Neural progenitor cell (in vitro differentiated cells): Measurements from ENCODE around the gene IRF5. TPM values are rescaled to one million over a fixed set of nuclear protein-coding genes. Genes with fewer than 3 reads are reported as not detected.

Experiments
- DNase-seq: peaks from one replicate; pipeline ENCODE4 v3.0.0-alpha.2; 2016; ENCODE audit warnings: low spot score
- H2AFZ ChIP-seq: fragments of 200-600 bp; sonication (generic); replicated peaks from 2 replicates; pipeline ENCODE4 v1.6.1; 2016; ENCODE audit warnings: antibody characterized with exemption
- H3F3A ChIP-seq: fragments of 200-600 bp; sonication (generic); 2 replicates; pipeline ENCODE4 v1.6.1; 2016; ENCODE audit warnings: antibody characterized with exemption, low read depth
- H3K27ac ChIP-seq: fragments of 200-600 bp; sonication (generic); 2 replicates; pipeline ENCODE4 v1.5.1; 2016; ENCODE audit warnings: mild to moderate bottlenecking
- H3K27me3 ChIP-seq: fragments of 200-600 bp; sonication (generic); 2 replicates; pipeline ENCODE4 v1.6.1; 2016; ENCODE audit warnings: mild to moderate bottlenecking, moderate library complexity
- H3K36me3 ChIP-seq: fragments of 200-600 bp; sonication (generic); 2 replicates; pipeline ENCODE4 v1.5.1; 2016
- H3K4me1 ChIP-seq: fragments of 200-600 bp; sonication (generic); 2 replicates; pipeline ENCODE4 v1.6.1; 2016; ENCODE audit warnings: mixed run types
- H3K4me2 ChIP-seq: fragments of 200-600 bp; sonication (generic); 2 replicates; pipeline ENCODE4 v1.6.1; 2016
- H3K4me3 ChIP-seq: fragments of 200-600 bp; sonication (generic); 2 replicates; pipeline ENCODE4 v1.5.1; 2016
- H3K79me2 ChIP-seq: fragments of 200-600 bp; sonication (generic); 2 replicates; pipeline ENCODE4 v1.6.1; 2016; ENCODE audit warnings: low read depth
- H3K9ac ChIP-seq: fragments of 200-600 bp; sonication (generic); 2 replicates; pipeline ENCODE4 v1.6.1; 2016
- H3K9me3 ChIP-seq: fragments of 200-600 bp; sonication (generic); 2 replicates; pipeline ENCODE4 v1.5.1; 2016; ENCODE audit warnings: low read depth
- H4K20me1 ChIP-seq: fragments of 200-600 bp; sonication (generic); 2 replicates; pipeline ENCODE4 v1.6.1; 2016; ENCODE audit warnings: low read depth
- H3K27ac Mint-ChIP-seq: 3 replicates; pipeline ENCODE4 v1.8.0; 2021; ENCODE audit warnings: mixed read lengths
- H3K27me3 Mint-ChIP-seq: 2 replicates; pipeline ENCODE4 v1.8.0; 2022; ENCODE audit warnings: low read depth, mild to moderate bottlenecking, inconsistent platforms, moderate library complexity, mixed read lengths; ENCODE audit not compliant: insufficient read depth
- H3K36me3 Mint-ChIP-seq: 3 replicates; pipeline ENCODE4 v1.8.0; 2021; ENCODE audit warnings: mixed read lengths
- H3K4me1 Mint-ChIP-seq: 3 replicates; pipeline ENCODE4 v1.8.0; 2021; ENCODE audit warnings: mixed read lengths
- H3K4me3 Mint-ChIP-seq: 3 replicates; pipeline ENCODE4 v1.8.0; 2021; ENCODE audit warnings: mild to moderate bottlenecking, moderate library complexity, mixed read lengths
- H3K9me3 Mint-ChIP-seq: 3 replicates; pipeline ENCODE4 v1.8.0; 2020; ENCODE audit warnings: mixed read lengths
- CTCF ChIP-seq: fragments of 200-600 bp; sonication (generic); IDR thresholded peaks from 2 replicates; pipeline ENCODE4 v1.5.1; 2017; ENCODE audit warnings: antibody characterized with exemption, mild to moderate bottlenecking
- EZH2 ChIP-seq: fragments of 200-600 bp; sonication (generic); IDR thresholded peaks from 2 replicates; pipeline ENCODE4 v1.6.1; 2017; ENCODE audit warnings: antibody characterized with exemption, mild to moderate bottlenecking, moderate library complexity
- EZH2phosphoT487 ChIP-seq: fragments of 200-600 bp; sonication (generic); IDR thresholded peaks from 2 replicates; pipeline ENCODE4 v1.6.1; 2017; ENCODE audit warnings: antibody characterized with exemption
- total RNA-seq: library from RNA; depleted of rRNA; stranded (reverse); fragments of >200 nt; gene quantifications from 2 replicates; pipeline ENCODE4 v1.2.3, GENCODE V29; 2015; ENCODE audit warnings: low replicate concordance

Gene IRF5
- total RNA-seq, 1 donor from 2014 or later = 0.22 TPM

- Histone ChIP-seq H3F3A (no peaks in the 10 kb centered on the region), H3K4me1 (no peaks in the 10 kb centered on the region), H3K79me2 (no peaks in the 10 kb centered on the region), H3K36me3 (no peaks in the 10 kb centered on the region), H3K27ac (no peak overlapping the region), H3K4me2 (no peak overlapping the region), H3K9ac (no peak overlapping the region), H3K27me3 (no peaks in the 10 kb centered on the region), H3K9me3 (no peaks in the 10 kb centered on the region), H4K20me1 (no peaks in the 10 kb centered on the region), H3K4me3 (no peak overlapping the region), H2AFZ (no peak overlapping the region)
- Mint-ChIP-seq H3K9me3 (no peaks in the 10 kb centered on the region), H3K36me3 (peaks cover 4% of the 10 kb centered on the region), H3K27ac (no peak overlapping the region), H3K4me3 (no peak overlapping the region), H3K27me3 (peaks cover 22% of the 10 kb centered on the region), H3K4me1 (peaks cover 2% of the 10 kb centered on the region)
- no peak for DNase-seq
- no peak for TF ChIP-seq CTCF
- TF ChIP-seq EZH2 = no peak
- TF ChIP-seq EZH2phosphoT487 = no peak
Observed at GRCh38 chr7:128945668-128946366, 8.1 kb downstream of the IRF5 start.

- no peaks in the 10 kb centered on the region for H3K4me1 Mint-ChIP-seq
- H3K36me3 Mint-ChIP-seq = peaks cover 12% of the 10 kb centered on the region
- Histone ChIP-seq H3K9ac (no peak overlapping the region), H3K4me3 (no peak overlapping the region), H3K27ac (no peak overlapping the region), H2AFZ (no peak overlapping the region), H3K36me3 (no peaks in the 10 kb centered on the region), H3K9me3 (no peaks in the 10 kb centered on the region), H3F3A (no peaks in the 10 kb centered on the region), H3K4me2 (no peak overlapping the region), H3K27me3 (no peaks in the 10 kb centered on the region), H4K20me1 (no peaks in the 10 kb centered on the region), H3K4me1 (no peaks in the 10 kb centered on the region), H3K79me2 (no peaks in the 10 kb centered on the region)
- H3K9me3 Mint-ChIP-seq = no peaks in the 10 kb centered on the region
- H3K27ac Mint-ChIP-seq = no peak overlapping the region
- DNase-seq = no peak
- no peak overlapping the region for H3K4me3 Mint-ChIP-seq
- TF ChIP-seq CTCF = peak; percentile 27
- TF ChIP-seq EZH2phosphoT487 = no peak
- no peak for TF ChIP-seq EZH2
- peaks cover 13% of the 10 kb centered on the region for H3K27me3 Mint-ChIP-seq
Observed at GRCh38 chr7:128946936-128947830, 9.5 kb downstream of the IRF5 start.

- H3K27me3 Mint-ChIP-seq = peaks cover 13% of the 10 kb centered on the region
- no peak overlapping the region for H3K9ac ChIP-seq
- H3K79me2 ChIP-seq = no peaks in the 10 kb centered on the region
- H3K4me3 ChIP-seq = no peak overlapping the region
- no peak overlapping the region for H3K4me3 Mint-ChIP-seq
- no peak overlapping the region for H2AFZ ChIP-seq
- H3K36me3 ChIP-seq = no peaks in the 10 kb centered on the region
- no peaks in the 10 kb centered on the region for H3K27me3 ChIP-seq
- DNase-seq = no peak
- H4K20me1 ChIP-seq = no peaks in the 10 kb centered on the region
- TF ChIP-seq EZH2phosphoT487 = no peak
- TF ChIP-seq EZH2 = no peak
- no peak for TF ChIP-seq CTCF
- no peaks in the 10 kb centered on the region for H3K4me1 ChIP-seq
- H3K27ac Mint-ChIP-seq = peak overlapping the region; percentile 53
- H3K27ac ChIP-seq = no peak overlapping the region
- H3K4me2 ChIP-seq = no peak overlapping the region
- peaks cover 13% of the 10 kb centered on the region for H3K36me3 Mint-ChIP-seq
- peaks cover 4% of the 10 kb centered on the region for H3F3A ChIP-seq
- H3K9me3 ChIP-seq = no peaks in the 10 kb centered on the region
- H3K9me3 Mint-ChIP-seq = no peaks in the 10 kb centered on the region
- H3K4me1 Mint-ChIP-seq = no peaks in the 10 kb centered on the region
Observed at GRCh38 chr7:128947854-128948253, 10.1 kb downstream of the IRF5 start.
